Measurements from ENCODE around the gene SLC17A8.

DNA sequence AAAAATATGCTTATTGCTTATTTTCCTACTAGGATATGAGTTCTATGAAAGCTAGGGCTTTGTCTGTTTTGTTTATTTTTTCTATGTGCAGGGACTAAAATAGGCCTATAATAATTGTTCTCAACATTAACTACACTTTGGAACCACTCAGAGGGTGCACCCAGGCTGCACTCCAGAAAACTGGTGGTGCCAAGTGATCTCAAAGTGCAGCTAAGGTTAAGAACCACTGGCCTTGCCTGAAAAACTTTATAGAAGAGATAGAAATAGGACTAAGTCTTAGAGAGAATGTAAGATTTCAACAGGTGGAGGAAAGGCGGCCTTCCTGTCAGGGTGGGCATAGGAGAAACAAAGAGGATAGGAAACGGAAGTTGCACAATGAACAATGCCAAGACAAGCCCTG, 79.1 kb downstream of the SLC17A8 start:
- no peak for TF ChIP-seq MYC (IDR thresholded peaks at IDR 0.05; ENCODE audit: low read depth, low read length)
- TF ChIP-seq, protein P1, sequence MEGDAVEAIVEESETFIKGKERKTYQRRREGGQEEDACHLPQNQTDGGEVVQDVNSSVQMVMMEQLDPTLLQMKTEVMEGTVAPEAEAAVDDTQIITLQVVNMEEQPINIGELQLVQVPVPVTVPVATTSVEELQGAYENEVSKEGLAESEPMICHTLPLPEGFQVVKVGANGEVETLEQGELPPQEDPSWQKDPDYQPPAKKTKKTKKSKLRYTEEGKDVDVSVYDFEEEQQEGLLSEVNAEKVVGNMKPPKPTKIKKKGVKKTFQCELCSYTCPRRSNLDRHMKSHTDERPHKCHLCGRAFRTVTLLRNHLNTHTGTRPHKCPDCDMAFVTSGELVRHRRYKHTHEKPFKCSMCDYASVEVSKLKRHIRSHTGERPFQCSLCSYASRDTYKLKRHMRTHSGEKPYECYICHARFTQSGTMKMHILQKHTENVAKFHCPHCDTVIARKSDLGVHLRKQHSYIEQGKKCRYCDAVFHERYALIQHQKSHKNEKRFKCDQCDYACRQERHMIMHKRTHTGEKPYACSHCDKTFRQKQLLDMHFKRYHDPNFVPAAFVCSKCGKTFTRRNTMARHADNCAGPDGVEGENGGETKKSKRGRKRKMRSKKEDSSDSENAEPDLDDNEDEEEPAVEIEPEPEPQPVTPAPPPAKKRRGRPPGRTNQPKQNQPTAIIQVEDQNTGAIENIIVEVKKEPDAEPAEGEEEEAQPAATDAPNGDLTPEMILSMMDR (IDR thresholded peaks at IDR 0.05; ENCODE audit: extremely low read depth in 1 of 2, insufficient read depth in 1 of 2, low read depth in 1 of 2, low read length in 2 of 2): no peak

All from endothelial cell of umbilical vein (primary cell).